HG02970 (cell line): ENCODE measurements around the gene MAP3K14.

Experiments used
- ATAC-seq: cut with Tn5 transposase; IDR thresholded peaks from one replicate; pipeline ENCODE4 v1.9.1; 2021; ENCODE audit warnings: mild to moderate bottlenecking, moderate library complexity, moderate number of reproducible peaks; ENCODE audit not compliant: unreplicated experiment, low FRiP score

Gene MAP3K14

GRCh38 chr17:45339646-45340605 lies 23.1 kb upstream of the MAP3K14 start:
- ATAC-seq: no peak

- ATAC-seq: no peak
These were observed 22.2 kb upstream of the MAP3K14 start for GRCh38 chr17:45338996-45339535.

GRCh38 chr17:45338023-45338781 lies 21.4 kb upstream of the MAP3K14 start:
- ATAC-seq: no peak

- no peak for ATAC-seq
These were observed 19.8 kb upstream of the MAP3K14 start for GRCh38 chr17:45336390-45337182.

- ATAC-seq: no peak
These were observed 18.9 kb upstream of the MAP3K14 start for GRCh38 chr17:45335721-45336120.

- no peak for ATAC-seq
These were observed 18.2 kb upstream of the MAP3K14 start for GRCh38 chr17:45334701-45335677.

- ATAC-seq: no peak
These were observed 17.4 kb upstream of the MAP3K14 start for GRCh38 chr17:45334231-45334630.

GRCh38 chr17:45333702-45334092 lies 16.9 kb upstream of the MAP3K14 start:
- no peak for ATAC-seq

GRCh38 chr17:45332989-45333701 lies 16.3 kb upstream of the MAP3K14 start:
- no peak for ATAC-seq

- ATAC-seq: no peak
These were observed 15.7 kb upstream of the MAP3K14 start for GRCh38 chr17:45332505-45332904.

- ATAC-seq: no peak
These were observed 9.8 kb upstream of the MAP3K14 start for GRCh38 chr17:45326626-45327025.

- ATAC-seq: no peak
These were observed 9.0 kb upstream of the MAP3K14 start for GRCh38 chr17:45325810-45326209.

- no peak for ATAC-seq
These were observed 7.5 kb upstream of the MAP3K14 start for GRCh38 chr17:45324336-45324735.

GRCh38 chr17:45322168-45322567 lies 5.3 kb upstream of the MAP3K14 start:
- no peak for ATAC-seq

- no peak for ATAC-seq
These were observed 4.2 kb upstream of the MAP3K14 start for GRCh38 chr17:45320931-45321461.

- ATAC-seq: no peak
These were observed 3.6 kb upstream of the MAP3K14 start for GRCh38 chr17:45320349-45320930.

- ATAC-seq: no peak
These were observed 2.5 kb upstream of the MAP3K14 start for GRCh38 chr17:45319239-45319703.
